GM12878 (cell line): ENCODE results near the gene ADAMTS3.

Source experiments
- GATAD2B ChIP-seq: fragments of 450-650 bp; conservative IDR thresholded peaks from 2 replicates; pipeline ENCODE4 v1.6.1; 2017; ENCODE audit warnings: low read depth, mild to moderate bottlenecking, moderate library complexity
- POLR2A ChIP-seq: IDR thresholded peaks from 2 replicates; pipeline ENCODE4 v1.6.1; 2011; ENCODE audit warnings: low read depth, mild to moderate bottlenecking, low read length
- POLR2AphosphoS2 ChIP-seq: IDR thresholded peaks from 2 replicates; pipeline ENCODE4 v1.6.1; 2011; ENCODE audit warnings: low read depth, mild to moderate bottlenecking, low read length, improper control_type of control experiment, moderate library complexity
- SP1 ChIP-seq: IDR thresholded peaks from one replicate; pipeline ENCODE4 v1.6.1; 2011; ENCODE audit warnings: low read depth, low read length
- TF ChIP-seq, protein P1 (sequence below): IDR thresholded peaks from 2 replicates; pipeline ENCODE4 v1.6.1; 2012; ENCODE audit warnings: low read length, inconsistent platforms
- TF ChIP-seq, protein P2 (sequence below), 3 experiments: IDR thresholded peaks in 2 of 3; conservative IDR thresholded peaks in 1 of 3; 2 replicates each; pipeline ENCODE4 v1.5.1; 2011; ENCODE audit warnings: low read depth in 3 of 3, low read length in 3 of 3, mild to moderate bottlenecking in 3 of 3, control low read depth in 2 of 3, moderate library complexity in 2 of 3, inconsistent platforms in 1 of 3, mixed read lengths in 1 of 3; ENCODE audit not compliant: control insufficient read depth in 2 of 3, insufficient read depth in 1 of 3; ENCODE audit errors: extremely low read depth in 1 of 3

DNA sequence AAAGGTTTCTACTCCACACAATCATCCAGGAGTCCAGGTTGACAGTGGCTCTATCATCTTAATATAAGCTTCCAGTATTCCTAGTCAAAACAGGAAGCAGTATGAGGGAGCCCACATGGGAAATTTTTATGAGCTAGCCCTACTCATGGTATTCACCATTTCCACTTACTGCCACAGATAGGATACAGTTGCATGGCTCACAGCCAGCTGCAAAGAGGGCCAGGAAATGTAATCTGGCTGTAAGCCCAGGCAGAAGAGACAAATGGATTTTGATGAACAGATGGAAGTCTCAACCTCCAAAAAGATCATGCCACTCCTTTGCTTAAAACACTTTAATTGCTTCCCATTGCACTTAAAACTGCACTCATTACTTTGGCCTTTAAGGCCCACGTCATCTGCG, 150.6 kb downstream of the ADAMTS3 start:
- TF ChIP-seq, protein P1, sequence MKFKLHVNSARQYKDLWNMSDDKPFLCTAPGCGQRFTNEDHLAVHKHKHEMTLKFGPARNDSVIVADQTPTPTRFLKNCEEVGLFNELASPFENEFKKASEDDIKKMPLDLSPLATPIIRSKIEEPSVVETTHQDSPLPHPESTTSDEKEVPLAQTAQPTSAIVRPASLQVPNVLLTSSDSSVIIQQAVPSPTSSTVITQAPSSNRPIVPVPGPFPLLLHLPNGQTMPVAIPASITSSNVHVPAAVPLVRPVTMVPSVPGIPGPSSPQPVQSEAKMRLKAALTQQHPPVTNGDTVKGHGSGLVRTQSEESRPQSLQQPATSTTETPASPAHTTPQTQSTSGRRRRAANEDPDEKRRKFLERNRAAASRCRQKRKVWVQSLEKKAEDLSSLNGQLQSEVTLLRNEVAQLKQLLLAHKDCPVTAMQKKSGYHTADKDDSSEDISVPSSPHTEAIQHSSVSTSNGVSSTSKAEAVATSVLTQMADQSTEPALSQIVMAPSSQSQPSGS: no peak
- TF ChIP-seq, protein P2, sequence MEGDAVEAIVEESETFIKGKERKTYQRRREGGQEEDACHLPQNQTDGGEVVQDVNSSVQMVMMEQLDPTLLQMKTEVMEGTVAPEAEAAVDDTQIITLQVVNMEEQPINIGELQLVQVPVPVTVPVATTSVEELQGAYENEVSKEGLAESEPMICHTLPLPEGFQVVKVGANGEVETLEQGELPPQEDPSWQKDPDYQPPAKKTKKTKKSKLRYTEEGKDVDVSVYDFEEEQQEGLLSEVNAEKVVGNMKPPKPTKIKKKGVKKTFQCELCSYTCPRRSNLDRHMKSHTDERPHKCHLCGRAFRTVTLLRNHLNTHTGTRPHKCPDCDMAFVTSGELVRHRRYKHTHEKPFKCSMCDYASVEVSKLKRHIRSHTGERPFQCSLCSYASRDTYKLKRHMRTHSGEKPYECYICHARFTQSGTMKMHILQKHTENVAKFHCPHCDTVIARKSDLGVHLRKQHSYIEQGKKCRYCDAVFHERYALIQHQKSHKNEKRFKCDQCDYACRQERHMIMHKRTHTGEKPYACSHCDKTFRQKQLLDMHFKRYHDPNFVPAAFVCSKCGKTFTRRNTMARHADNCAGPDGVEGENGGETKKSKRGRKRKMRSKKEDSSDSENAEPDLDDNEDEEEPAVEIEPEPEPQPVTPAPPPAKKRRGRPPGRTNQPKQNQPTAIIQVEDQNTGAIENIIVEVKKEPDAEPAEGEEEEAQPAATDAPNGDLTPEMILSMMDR (IDR thresholded peaks at IDR 0.05 in 2 of 3, conservative IDR thresholded peaks at IDR 0.05 in 1 of 3; ENCODE audit: control insufficient read depth in 2 of 3, extremely low read depth in 1 of 3, insufficient read depth in 1 of 3, low read depth in 3 of 3, low read length in 3 of 3): no peak
- TF ChIP-seq SP1 (no peak), POLR2A (no peak), POLR2AphosphoS2 (no peak), GATAD2B (no peak)
